ENCODE results near the gene PER2.

PER2 gene

DNA sequence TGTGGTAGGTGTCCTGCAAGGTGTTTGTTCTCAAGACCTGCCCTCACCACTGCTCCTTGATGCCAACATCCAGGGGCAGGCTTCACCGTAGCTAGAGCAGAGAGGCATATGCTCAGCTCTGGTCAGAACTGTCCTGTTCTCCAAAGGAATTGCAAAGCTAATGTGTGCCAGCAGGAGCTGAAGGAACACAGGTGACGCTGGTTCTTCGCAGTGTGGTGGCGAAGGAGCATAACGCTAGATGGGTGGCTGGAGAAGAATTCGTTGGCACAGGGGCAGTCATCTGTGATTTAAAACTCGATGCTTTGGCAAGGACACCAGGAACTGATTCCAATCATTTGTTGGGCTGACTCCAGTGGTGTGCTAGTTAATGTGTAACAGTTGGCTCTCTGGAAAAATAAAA, 11.4 kb upstream of the PER2 start:
- H3K4me3 ChIP-seq (ENCODE audit: low read length): no peak overlapping the region
- no peak for TF ChIP-seq ZNF274 (IDR thresholded peaks at IDR 0.05; ENCODE audit: low read depth, low read length)

DNA sequence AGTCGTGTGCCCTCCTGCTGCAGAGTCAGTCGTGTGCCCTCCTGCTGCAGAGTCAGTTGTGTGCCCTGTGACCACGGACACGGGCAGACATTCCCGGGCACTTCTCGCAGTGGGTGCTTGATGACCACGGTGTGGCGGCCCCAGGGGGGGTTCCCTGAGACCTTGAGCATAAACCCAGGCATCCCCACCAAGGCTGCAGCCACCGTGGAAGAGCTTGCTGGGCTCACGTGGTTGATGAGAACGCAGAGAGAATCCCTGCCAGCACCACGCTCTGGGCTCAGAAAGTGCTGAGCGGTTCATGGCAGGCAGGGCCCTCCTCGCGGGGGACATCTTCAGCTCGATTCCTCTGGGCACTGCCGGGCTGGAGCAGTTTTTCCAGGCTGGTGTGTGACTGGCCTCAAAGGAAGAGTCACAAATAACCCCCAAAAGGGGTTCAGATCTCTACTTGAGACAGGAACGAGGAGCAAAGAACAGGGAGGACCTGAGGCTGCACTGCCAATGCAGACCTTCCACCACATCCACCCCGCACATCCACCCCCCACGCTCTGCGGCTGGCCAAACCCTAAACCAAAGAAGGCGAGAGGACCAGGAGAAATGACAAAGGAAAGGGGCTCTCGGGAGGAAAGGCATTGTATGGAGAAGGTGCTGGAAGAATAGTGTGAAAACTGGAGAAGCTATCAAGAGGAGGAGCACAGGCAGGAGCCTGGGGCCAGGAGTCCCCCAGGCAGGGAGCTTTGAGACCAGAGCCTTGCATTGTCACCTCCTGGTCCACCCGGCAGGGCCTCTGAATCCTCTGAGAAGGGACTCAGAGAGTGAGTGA, 8.4 kb upstream of the PER2 start:
- no peak overlapping the region for H3K4me3 ChIP-seq (ENCODE audit: low read length)

GRCh38 chr2:238295144-238296112, 7.0 kb upstream of the PER2 start:
- no peak overlapping the region for H3K4me3 ChIP-seq (ENCODE audit: low read length)
- TF ChIP-seq ZNF274 (IDR thresholded peaks at IDR 0.05; ENCODE audit: low read depth, low read length): no peak

More for the DNA sequence above, 8.4 kb upstream of the PER2 start:
- TF ChIP-seq ZNF274 (IDR thresholded peaks at IDR 0.05; ENCODE audit: low read depth, low read length): no peak

DNA sequence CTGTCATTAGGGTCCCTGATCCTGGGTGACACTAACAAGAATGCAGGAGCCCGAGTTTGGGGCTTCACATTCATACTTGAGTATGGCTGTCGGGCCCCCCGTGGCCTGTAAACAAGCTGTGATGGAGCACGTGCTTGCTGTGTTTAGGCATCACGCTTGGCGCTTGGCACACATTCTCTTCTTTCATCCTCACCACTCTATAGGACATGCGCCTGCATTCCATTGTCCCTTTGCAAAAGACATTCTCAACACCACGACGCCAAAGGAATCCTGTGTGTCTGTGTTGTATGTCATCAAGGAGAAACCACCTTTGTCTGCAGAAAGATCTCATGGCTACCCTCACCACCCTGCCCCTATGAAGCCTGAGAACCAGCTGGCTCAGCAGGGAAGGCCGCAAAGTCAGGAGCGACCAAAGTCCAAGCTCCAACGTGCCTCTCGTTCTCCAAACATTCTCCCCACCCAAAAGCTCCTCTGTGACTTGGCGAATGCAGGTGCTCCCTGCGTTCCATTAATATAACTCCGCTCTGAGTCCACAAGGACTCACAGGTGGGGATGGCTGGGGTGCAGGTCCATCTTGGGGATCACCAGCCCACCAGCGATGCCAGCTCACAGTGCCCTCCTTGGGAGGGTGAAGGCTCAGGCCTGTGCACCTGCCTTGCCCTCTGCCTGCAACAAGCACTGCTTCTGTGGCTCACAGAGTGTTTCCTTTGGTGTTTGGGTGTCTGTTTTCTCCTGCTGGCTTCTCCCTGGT, 6.2 kb upstream of the PER2 start:
- TF ChIP-seq ZNF274 (IDR thresholded peaks at IDR 0.05; ENCODE audit: low read depth, low read length): no peak

GRCh38 chr2:238294046-238294392, 5.6 kb upstream of the PER2 start:
- no peak overlapping the region for H3K4me3 ChIP-seq (ENCODE audit: low read length)
- no peak for TF ChIP-seq ZNF274 (IDR thresholded peaks at IDR 0.05; ENCODE audit: low read depth, low read length)

More for the DNA sequence above, 6.2 kb upstream of the PER2 start:
- H3K4me3 ChIP-seq (ENCODE audit: low read length): no peak overlapping the region

DNA sequence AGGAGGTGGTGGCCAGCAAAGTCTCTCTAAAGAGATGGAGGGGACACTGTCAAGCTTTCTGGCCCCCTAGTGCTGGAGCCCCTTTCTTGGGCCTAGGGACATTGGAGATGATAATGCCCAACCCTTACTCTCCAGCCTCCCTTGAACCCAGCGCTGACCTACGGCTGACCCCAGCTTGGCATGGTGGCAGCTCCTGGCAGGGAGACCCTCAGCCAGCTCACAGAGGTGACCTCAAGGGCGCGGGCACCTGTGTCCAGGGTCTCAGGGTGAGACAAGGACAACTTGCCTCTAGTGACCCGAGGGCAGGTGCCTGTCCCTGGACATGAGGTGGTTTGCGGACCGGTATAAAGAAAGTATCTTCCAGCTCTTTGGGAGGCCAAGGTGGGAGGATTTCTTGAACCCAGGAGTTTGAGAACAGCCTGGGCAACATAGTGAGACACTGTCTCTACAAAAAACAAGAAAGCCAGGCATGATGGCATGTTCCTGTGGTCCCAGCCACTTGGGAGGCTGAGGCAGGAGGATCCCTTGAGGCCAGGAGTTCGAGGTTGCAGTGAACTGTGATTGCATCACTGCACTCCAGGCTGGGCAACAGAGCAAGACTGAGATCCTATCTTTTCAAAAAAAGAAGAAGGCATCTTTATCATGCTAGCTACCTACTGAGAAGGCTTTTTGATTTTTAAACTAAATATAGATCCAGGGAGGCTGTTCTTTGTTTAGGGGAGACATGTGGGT, 3.3 kb upstream of the PER2 start:
- H3K4me3 ChIP-seq (ENCODE audit: low read length): no peak overlapping the region
- no peak for TF ChIP-seq ZNF274 (IDR thresholded peaks at IDR 0.05; ENCODE audit: low read depth, low read length)

DNA sequence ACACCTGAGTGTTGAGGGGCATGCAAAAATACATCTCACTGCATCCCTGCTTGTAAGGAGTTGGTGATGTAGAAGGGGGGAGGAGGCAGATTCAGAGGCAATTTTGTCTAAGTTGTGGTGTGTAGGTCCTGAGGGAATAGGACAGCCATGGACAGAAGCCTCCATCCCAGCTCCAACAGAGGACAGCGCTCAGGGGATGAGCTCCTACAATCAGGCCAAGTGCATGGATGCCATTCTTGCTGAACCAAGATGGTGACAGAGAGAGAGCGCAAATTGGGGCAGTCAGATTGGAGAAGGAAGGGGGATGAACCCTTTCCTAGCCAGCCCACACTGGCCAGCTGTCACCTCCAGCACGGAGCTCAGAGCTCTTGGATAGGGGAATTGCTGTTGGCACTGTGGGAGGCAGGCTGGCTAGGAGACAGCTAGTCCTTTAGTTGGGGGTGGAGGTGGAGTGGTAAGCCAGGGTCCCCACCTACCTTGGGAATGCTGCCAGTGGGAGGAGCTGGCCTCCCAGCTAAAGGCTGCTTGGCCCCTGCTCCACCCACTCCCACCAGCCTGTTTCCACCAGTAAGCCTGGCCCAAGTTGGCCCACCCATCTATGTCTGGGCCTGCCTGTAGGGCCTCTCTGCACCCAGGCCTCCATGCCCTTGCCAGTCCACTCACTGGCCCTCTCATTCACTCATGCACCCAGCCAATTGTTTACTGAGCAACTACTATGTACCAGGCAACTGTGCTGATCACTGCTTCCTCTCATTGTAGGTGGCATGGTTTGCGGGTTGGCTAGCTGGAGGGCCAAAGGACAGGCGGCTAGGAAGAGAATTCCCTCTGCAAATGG, 2.5 kb upstream of the PER2 start:
- TF ChIP-seq ZNF274 (IDR thresholded peaks at IDR 0.05; ENCODE audit: low read depth, low read length): no peak
- no peak overlapping the region for H3K4me3 ChIP-seq (ENCODE audit: low read length)

GRCh38 chr2:238290091-238290509, 1.7 kb upstream of the PER2 start:
- H3K4me3 ChIP-seq (ENCODE audit: low read length): no peak overlapping the region
- no peak for TF ChIP-seq ZNF274 (IDR thresholded peaks at IDR 0.05; ENCODE audit: low read depth, low read length)

DNA sequence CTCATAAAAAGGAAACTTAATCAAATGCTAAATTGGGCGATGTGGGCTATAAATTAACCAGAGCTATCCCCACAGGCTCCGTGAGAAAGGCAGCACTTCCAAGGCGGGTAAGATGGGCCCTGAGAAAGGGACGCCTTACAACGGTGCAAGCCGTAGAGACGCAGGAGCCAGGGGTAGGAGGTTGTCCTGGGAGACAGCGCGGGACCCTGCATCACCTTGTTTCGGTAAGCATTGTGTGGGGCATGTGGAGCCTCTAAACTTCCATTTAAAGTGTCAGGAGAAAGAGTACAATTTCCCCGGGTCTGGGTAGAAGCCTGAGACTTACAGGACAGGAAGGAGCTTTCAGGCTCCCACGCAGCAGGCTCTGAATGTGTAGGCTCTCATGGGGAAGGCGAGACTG, 1.2 kb upstream of the PER2 start:
- H3K4me3 ChIP-seq (ENCODE audit: low read length): peak overlapping the region; percentile 81
- TF ChIP-seq ZNF274 (IDR thresholded peaks at IDR 0.05; ENCODE audit: low read depth, low read length): no peak

- no peak for TF ChIP-seq ZNF274 (IDR thresholded peaks at IDR 0.05; ENCODE audit: low read depth, low read length)
- H3K4me3 ChIP-seq (ENCODE audit: low read length): peak overlapping the region; percentile 86
Observed at GRCh38 chr2:238288650-238289573, 502 bp upstream of the PER2 start.

GRCh38 chr2:238286987-238287736, 1.2 kb downstream of the PER2 start:
- no peak for TF ChIP-seq ZNF274 (IDR thresholded peaks at IDR 0.05; ENCODE audit: low read depth, low read length)
- peak overlapping the region; percentile 86; the same call in 1 of the 2 replicates for H3K4me3 ChIP-seq (ENCODE audit: low read length)

Data from GM08714 (cell line).